GM12874 (cell line): Measurements from ENCODE around the gene MAGI3.

ENCODE experiments used
- TF ChIP-seq, protein P1 (sequence below): IDR thresholded peaks from 2 replicates; pipeline ENCODE4 v1.5.1; 2011; ENCODE audit warnings: low read depth, mild to moderate bottlenecking, control low read depth, low read length, moderate library complexity; ENCODE audit not compliant: insufficient read depth

Gene MAGI3

DNA sequence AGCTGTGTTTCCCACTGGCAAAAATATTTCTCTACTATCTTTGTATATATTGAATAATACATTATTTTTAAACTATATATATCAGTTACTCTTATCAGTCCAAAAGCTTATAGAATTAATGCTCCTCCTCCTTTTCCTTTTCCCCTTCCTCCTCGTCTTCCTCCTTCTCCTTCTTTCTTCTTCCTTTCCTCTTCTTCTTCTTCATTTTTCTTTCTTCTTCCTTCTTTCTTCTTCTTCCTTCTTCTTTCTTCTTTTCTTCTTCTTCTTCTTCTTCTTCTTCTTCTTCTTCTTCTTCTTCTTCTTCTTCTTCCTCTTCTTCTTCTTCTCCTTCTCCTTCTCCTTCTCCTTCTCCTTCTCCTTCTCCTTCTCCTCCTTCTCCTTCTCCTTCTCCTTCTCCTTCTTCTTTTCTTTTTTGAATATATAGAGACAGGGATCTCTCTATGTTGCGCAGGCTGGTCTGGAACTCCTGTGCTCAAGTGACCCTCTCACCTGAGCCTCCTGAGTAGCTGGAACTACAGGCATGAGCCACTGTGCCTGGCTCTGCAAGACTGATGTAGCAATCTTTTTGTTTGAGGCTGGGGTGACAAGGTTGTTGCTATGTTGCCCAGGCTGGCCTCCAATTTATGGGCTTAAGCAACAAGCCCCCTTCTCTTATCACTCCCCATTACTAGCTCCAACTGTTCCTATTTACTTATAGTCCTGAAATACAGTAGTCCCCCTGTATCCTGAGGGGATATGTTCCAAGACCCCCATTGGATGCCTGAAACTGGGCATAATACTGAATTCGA, 47.4 kb downstream of the MAGI3 start:
- TF ChIP-seq, protein P1, sequence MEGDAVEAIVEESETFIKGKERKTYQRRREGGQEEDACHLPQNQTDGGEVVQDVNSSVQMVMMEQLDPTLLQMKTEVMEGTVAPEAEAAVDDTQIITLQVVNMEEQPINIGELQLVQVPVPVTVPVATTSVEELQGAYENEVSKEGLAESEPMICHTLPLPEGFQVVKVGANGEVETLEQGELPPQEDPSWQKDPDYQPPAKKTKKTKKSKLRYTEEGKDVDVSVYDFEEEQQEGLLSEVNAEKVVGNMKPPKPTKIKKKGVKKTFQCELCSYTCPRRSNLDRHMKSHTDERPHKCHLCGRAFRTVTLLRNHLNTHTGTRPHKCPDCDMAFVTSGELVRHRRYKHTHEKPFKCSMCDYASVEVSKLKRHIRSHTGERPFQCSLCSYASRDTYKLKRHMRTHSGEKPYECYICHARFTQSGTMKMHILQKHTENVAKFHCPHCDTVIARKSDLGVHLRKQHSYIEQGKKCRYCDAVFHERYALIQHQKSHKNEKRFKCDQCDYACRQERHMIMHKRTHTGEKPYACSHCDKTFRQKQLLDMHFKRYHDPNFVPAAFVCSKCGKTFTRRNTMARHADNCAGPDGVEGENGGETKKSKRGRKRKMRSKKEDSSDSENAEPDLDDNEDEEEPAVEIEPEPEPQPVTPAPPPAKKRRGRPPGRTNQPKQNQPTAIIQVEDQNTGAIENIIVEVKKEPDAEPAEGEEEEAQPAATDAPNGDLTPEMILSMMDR, result no peak

DNA sequence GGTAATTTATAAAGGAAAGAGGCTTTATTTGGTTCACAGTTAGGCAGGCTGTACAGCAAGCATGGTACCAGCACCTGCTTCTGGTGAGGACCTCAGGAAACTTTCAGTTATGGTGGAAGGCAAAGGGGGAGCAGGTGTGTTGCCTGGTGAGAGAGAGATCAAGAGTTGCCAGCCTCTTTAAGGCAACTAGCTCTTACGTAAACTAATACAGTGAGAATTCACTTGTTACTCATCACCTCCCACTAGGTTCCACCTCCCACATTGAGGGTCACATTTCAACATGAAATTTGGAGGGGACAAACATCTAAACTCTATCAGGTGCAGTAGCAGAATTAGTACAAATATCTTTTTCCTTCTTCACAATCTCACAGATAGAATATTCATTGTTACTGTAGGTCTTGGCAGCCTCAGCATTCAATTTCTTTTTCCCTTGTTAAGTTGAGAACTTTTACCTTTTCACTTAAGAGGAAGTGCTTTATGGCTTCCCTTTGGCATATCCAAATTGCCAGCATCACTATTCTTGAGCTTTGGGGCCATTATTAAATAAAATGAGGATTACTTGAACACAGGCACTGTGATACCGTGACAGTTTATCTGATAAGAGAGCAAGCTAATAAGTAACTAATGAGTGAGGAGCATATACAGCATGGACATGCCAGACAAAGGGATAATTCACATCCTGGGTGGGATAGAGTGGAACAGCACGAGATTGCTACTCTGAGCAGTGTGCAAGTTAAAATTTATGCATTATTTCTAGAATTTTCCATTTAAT, 48.4 kb downstream of the MAGI3 start:
- TF ChIP-seq, protein P1, result no peak

DNA sequence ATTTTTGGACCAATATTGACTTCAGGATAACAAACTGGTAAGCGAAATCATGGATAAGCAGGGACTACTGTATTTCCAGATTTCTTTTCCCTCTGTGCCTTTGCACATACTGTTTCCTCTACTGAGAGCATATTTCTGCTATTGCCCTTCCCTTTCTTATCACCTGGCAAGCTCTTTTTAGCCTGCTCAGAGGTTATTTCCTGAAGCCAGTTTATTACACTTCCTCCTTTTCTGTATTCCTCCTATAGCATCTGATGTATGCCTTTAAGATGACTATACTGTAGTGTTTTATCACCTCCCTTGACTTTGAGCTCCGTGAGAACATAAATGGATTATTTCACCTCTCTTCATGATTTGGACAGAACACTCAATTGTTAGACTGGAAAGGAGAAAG, 49.0 kb downstream of the MAGI3 start:
- TF ChIP-seq, protein P1, result no peak

DNA sequence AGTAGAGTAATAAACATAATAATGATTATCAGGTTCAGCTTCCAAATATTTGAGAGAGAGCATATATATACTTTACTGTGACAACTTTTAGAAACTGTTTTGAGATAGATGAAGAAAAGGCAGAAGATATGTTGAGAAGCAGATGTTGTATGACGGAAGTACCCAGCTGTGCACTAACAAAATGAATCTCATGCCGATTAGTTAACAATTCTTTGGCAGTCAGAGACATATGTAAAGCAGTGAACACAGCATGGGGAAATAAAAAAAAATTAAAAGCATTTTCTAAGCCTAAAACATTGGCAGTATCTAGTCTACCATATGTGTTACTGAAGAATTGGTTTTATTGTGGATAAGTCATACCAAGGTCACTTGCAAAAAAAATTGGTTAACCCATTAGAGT, 51.8 kb downstream of the MAGI3 start:
- TF ChIP-seq, protein P1, result no peak

DNA sequence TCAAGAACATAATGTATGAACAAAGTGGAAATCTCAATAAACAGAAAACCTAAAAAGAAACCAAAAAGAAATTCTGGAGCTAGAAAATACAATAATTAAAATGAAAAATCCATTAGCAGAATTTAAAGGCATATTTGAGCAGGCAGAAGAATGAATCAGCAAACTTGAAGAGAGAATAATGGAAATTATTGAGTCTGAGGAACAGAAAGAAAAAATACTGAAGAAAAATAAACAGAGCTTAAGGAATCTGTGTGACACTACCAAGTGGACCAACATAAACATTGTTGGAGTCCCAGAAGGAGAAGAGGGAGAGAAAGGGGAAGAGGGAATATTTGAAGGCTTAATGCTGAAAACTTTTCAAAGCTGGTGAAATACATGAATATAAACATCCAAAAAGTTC, 54.5 kb downstream of the MAGI3 start:
- TF ChIP-seq, protein P1, result no peak

DNA sequence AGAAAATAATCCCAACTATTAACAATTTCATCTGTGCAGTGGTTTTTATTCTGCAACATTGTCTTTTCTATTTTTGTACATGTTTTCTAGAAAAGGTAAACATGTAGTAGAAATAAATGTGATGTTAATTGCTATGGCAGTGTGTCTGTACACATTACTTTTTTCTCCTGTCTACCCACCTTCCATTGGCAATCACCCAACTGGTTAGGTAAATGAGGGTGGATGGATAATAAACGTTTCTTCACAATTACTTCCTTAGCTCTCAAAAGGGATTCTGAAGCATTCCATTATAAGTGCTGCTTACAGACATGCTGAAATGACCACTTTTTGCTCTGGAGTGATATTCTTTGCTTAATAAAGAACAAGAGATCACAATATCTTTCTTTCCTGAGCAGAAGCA, 61.4 kb downstream of the MAGI3 start:
- TF ChIP-seq, protein P1, result no peak

DNA sequence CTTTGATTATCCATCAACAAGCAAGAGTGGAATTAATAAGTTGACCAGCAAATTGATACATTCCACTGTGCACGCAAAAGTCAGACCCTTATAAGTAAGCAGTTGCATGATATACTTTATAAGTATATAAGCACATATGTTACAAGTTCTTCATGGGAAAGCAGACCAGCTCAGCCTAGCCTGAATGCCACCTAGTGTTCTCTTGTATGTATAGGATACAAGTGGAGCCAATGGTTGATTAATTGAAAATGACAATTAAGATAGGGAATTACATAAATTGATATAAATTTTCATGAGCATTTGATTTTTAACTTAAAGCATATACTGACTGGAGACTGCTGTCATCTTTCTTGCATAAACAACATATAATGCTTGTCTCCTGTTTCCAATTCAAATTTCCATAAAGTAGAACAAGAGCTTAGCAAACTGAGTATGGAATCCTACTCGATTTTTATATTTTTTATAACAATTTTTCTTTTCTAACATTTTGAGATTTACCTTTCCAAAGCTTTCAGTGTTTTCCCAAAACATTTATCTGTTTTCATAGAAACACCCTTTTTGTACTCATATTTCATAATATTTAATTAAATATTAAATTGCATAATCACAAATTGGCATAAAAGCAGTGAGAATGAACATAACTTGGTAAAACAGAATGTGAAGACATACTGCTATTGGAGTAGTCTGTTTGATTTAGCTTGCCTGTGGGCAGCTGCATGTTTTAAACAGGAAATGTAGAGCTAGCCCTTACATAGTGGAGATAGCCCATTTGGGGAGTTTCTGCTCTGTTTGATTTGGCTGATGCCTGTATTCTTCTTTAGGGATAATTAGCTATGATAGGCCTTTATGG, 62.8 kb downstream of the MAGI3 start:
- TF ChIP-seq, protein P1, result no peak
